Activated CD8-positive, alpha-beta T cell treated with anti-CD3 and anti-CD28 coated beads for 36 hours (primary cell): Measurements from ENCODE around the gene MRPL10. TPM values are rescaled to one million over a fixed set of nuclear protein-coding genes. Genes with fewer than 3 reads are reported as not detected.

Source experiments
- ATAC-seq: fragments of 200-7000 bp; cut with Tn5 transposase; one replicate; pipeline ENCODE4 v1.10.0; 2021; ENCODE audit warnings: mild to moderate bottlenecking, moderate library complexity
- CTCF ChIA-PET: fragments of 350-600 bp; sonication (Branson Sonifier 250); formaldehyde crosslinking; loops from one replicate; lab custom pipeline; 2021; ENCODE audit warnings: antibody characterized with exemption; lab: Charles Lee
- POLR2A ChIA-PET: fragments of 350-600 bp; sonication (Branson Sonifier 250); formaldehyde crosslinking; loops from one replicate; lab custom pipeline; 2021; ENCODE audit warnings: antibody characterized with exemption; lab: Charles Lee
- DNase-seq: peaks from one replicate; pipeline ENCODE4 v3.0.0-alpha.2; 2020
- H3K27ac Mint-ChIP-seq: one replicate; pipeline ENCODE4 v1.8.0; 2021; ENCODE audit warnings: mild to moderate bottlenecking, mixed read lengths
- H3K27me3 Mint-ChIP-seq: one replicate; pipeline ENCODE4 v1.8.0; 2021; ENCODE audit warnings: mixed read lengths
- H3K36me3 Mint-ChIP-seq: one replicate; pipeline ENCODE4 v1.8.0; 2021; ENCODE audit warnings: low read depth, mixed read lengths
- H3K4me1 Mint-ChIP-seq: one replicate; pipeline ENCODE4 v1.8.0; 2021; ENCODE audit warnings: low read depth, mixed read lengths
- H3K4me3 Mint-ChIP-seq: one replicate; pipeline ENCODE4 v1.8.0; 2021; ENCODE audit warnings: mild to moderate bottlenecking, moderate library complexity, mixed read lengths
- H3K9me3 Mint-ChIP-seq: one replicate; pipeline ENCODE4 v1.8.0; 2021; ENCODE audit warnings: mixed read lengths
- intact Hi-C: fragments of 100-400 bp; cut with micrococcal nuclease; formaldehyde crosslinking; loops from one replicate; pipeline ENCODE4 v1.10.0; 2022
- total RNA-seq, 2 experiments: library from RNA; stranded (reverse); gene quantifications; one replicate each; pipeline ENCODE4 v1.2.3, GENCODE V29; 2021
- TF ChIP-seq, protein P1 (sequence below): fragments of 200-600 bp; IDR thresholded peaks from one replicate; pipeline ENCODE4 v1.8.0; 2022; ENCODE audit warnings: antibody characterized with exemption, mild to moderate bottlenecking

The MRPL10 gene
- total RNA-seq, 2 experiments from 2014 or later = 66.5 to 67.0 TPM

DNA sequence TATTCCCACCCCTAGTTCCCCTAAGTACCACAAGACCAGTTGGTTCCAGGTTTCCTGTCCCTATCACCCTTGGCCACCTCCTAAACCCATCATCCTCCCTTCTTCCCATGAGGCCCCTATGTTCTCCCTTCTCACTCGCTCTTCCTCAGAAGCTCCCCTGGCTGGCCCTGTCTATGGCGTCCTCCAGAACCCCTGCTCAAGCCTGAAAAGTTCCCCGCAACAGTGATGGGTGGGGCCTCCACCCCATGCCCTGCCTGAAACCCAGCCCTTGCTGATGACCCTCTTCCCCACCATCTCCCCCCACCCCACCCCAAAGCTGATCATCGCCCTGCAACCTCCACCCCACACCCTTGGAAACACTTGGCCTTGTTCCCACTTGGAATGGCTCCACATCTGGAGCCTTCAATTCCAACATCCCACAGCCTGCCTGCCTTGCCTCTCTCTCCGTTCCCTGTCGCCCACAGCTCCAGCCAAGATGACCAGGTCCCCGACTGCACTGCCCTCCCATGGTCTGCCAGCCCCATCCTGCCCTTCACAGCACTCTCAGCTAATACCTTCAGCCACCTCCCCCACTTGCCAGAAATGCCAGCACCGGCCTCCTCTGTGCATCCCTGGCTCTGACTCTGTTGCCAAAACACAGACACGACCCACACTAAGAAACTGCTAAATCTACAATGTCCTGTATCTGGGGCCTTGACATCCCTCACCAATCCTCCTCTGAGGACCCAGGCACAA, 20.3 kb downstream of the MRPL10 start:
- ATAC-seq (no peak), DNase-seq (no peak)
- Mint-ChIP-seq H3K27me3 (no peaks in the 10 kb centered on the region), H3K36me3 (peaks cover 19% of the 10 kb centered on the region), H3K4me1 (peaks cover 7% of the 10 kb centered on the region), H3K4me3 (no peak overlapping the region), H3K9me3 (no peaks in the 10 kb centered on the region), H3K27ac (peak overlapping the region; percentile 9)
- POLR2A ChIA-PET = no interaction called here
- intact Hi-C loops = no loop called here
- CTCF ChIA-PET = interaction anchor here (0.9 kb wide), 1 partner anchor 9 kb away, joined by 5 read pairs; no protein-coding TSS in a partner anchor
- TF ChIP-seq, protein P1, sequence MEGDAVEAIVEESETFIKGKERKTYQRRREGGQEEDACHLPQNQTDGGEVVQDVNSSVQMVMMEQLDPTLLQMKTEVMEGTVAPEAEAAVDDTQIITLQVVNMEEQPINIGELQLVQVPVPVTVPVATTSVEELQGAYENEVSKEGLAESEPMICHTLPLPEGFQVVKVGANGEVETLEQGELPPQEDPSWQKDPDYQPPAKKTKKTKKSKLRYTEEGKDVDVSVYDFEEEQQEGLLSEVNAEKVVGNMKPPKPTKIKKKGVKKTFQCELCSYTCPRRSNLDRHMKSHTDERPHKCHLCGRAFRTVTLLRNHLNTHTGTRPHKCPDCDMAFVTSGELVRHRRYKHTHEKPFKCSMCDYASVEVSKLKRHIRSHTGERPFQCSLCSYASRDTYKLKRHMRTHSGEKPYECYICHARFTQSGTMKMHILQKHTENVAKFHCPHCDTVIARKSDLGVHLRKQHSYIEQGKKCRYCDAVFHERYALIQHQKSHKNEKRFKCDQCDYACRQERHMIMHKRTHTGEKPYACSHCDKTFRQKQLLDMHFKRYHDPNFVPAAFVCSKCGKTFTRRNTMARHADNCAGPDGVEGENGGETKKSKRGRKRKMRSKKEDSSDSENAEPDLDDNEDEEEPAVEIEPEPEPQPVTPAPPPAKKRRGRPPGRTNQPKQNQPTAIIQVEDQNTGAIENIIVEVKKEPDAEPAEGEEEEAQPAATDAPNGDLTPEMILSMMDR = no peak

GRCh38 chr17:47810200-47810821, 21.0 kb downstream of the MRPL10 start:
- Mint-ChIP-seq H3K4me1 (peaks cover 7% of the 10 kb centered on the region), H3K27ac (peak overlapping the region; percentile 39), H3K4me3 (no peak overlapping the region), H3K9me3 (no peaks in the 10 kb centered on the region), H3K36me3 (peaks cover 15% of the 10 kb centered on the region), H3K27me3 (no peaks in the 10 kb centered on the region)
- intact Hi-C loops = no loop called here
- TF ChIP-seq, protein P1 = no peak
- DNase-seq (peak; percentile 52), ATAC-seq (peak; percentile 80)
- ChIA-PET POLR2A (interaction anchor here (0.8 kb wide), 1 partner anchor 12 kb away, joined by 3 read pairs; no protein-coding TSS in a partner anchor), CTCF (interaction anchor here (0.9 to 1.2 kb wide), 2 partner anchors 9 to 13 kb away, joined by 4 to 5 read pairs; no protein-coding TSS in a partner anchor)

DNA sequence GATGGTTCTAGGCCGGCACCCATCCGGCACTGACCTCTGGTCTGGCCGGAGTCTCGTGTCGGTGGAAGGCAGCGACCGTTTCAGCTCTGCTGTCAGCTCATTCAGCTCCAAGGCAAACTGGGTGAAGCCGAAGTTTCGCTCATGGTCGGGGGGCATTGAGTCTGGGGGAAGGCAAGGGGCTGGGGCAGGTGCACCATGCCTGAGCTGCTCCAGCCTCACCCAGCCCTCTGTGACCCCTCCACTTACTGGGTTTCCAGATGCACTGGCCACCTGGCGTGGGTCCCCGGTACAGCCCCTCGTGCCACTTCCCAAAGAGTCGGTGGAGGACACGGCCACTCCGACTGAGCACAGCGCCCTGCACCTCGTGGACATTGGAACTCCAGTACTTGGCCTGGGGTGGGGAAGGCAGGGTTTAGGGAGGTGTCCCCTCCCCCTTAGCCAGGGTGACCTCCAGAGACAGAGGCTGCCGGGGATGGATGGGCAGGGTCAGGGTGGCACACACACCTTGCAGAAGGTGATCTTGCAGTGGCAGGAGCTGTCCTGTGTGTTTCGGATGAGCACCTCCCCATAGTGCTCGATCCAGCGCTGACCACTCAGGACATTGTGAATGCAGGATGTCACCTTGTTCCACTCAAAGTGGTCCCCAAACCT, 22.4 kb downstream of the MRPL10 start:
- H3K36me3 Mint-ChIP-seq = peaks cover 13% of the 10 kb centered on the region
- DNase-seq = no peak
- intact Hi-C loops = no loop called here
- H3K4me1 Mint-ChIP-seq = peaks cover 7% of the 10 kb centered on the region
- ATAC-seq = no peak
- POLR2A ChIA-PET = interaction anchor here (0.8 kb wide), 1 partner anchor 10 kb away, joined by 3 read pairs; no protein-coding TSS in a partner anchor
- TF ChIP-seq, protein P1 = no peak
- H3K27me3 Mint-ChIP-seq = no peaks in the 10 kb centered on the region
- no peak overlapping the region for H3K4me3 Mint-ChIP-seq
- H3K9me3 Mint-ChIP-seq = no peaks in the 10 kb centered on the region
- CTCF ChIA-PET = no interaction called here
- H3K27ac Mint-ChIP-seq = no peak overlapping the region

- no peaks in the 10 kb centered on the region for H3K27me3 Mint-ChIP-seq
- no peak for ATAC-seq
- ChIA-PET POLR2A (no interaction called here), CTCF (interaction anchor here (0.6 to 1.3 kb wide), 2 partner anchors 109 to 312 kb away, joined by 3 read pairs; no protein-coding TSS in a partner anchor)
- no peak overlapping the region for H3K4me3 Mint-ChIP-seq
- intact Hi-C loops = no loop called here
- TF ChIP-seq, protein P1 = no peak
- H3K27ac Mint-ChIP-seq = no peak overlapping the region
- peaks cover 7% of the 10 kb centered on the region for H3K4me1 Mint-ChIP-seq
- H3K36me3 Mint-ChIP-seq = peaks cover 13% of the 10 kb centered on the region
- DNase-seq = no peak
- H3K9me3 Mint-ChIP-seq = no peaks in the 10 kb centered on the region
These were observed 23.1 kb downstream of the MRPL10 start for GRCh38 chr17:47808036-47808829.
